GM21717 (cell line): ENCODE measurements around the gene EGFL6.

Experiments
- ATAC-seq: cut with Tn5 transposase; IDR thresholded peaks from one replicate; pipeline ENCODE4 v1.9.1; 2021; ENCODE audit warnings: mild to moderate bottlenecking, moderate library complexity; ENCODE audit not compliant: unreplicated experiment

Gene EGFL6, protein sequence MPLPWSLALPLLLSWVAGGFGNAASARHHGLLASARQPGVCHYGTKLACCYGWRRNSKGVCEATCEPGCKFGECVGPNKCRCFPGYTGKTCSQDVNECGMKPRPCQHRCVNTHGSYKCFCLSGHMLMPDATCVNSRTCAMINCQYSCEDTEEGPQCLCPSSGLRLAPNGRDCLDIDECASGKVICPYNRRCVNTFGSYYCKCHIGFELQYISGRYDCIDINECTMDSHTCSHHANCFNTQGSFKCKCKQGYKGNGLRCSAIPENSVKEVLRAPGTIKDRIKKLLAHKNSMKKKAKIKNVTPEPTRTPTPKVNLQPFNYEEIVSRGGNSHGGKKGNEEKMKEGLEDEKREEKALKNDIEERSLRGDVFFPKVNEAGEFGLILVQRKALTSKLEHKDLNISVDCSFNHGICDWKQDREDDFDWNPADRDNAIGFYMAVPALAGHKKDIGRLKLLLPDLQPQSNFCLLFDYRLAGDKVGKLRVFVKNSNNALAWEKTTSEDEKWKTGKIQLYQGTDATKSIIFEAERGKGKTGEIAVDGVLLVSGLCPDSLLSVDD

DNA sequence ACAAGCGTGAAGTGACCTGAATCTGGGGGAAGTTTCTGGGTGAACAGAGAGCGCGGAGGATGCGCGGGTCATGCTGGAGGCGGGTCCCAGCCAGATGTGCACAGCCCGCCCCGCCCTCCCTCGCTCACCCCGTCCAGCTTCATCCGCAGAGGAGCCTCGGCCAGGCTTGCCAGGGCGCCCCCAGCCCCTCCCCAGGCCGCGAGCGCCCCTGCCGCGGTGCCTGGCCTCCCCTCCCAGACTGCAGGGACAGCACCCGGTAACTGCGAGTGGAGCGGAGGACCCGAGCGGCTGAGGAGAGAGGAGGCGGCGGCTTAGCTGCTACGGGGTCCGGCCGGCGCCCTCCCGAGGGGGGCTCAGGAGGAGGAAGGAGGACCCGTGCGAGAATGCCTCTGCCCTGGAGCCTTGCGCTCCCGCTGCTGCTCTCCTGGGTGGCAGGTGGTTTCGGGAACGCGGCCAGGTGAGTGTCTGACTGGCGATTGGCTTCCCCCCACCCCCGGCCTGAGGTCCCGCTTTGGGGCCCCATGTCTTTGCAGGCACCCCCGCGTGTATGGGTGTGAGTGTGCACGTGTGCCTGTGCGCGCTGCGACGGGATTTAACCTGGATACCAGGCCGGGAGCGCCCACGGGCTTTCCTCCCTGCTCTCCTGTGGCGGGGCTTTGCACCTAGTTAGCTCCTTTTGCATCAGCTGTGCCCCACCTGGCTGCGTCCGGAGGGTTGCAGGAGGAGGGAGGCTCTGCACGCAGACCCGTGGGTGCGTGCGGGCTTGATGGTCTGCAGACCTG lies at the start of gene EGFL6:
TSS of gene EGFL6 (plus strand) at position 123 of the 782 bp plus-strand sequence. CDS start at position 384, 261 bp downstream.
- no peak for ATAC-seq

DNA sequence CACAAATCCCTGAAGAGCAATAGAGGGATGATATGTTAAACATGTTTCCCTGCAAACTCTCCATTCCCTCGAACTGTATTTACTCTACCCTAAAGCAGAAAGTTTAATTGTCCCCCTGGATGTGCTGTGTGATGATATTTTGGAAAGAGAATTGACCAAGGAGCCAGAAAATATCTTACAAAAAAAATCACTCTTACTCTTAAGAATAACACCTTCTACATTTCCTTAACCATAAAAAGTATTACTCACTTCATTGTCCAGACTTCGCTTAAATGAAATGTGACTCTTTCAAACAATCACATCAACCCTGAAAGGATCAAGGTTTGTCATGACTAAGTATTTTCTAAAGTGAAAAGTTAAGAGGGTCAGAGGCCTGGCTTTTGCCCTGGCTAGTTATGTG lies 49.0 kb upstream of the EGFL6 start:
- no peak for ATAC-seq

DNA sequence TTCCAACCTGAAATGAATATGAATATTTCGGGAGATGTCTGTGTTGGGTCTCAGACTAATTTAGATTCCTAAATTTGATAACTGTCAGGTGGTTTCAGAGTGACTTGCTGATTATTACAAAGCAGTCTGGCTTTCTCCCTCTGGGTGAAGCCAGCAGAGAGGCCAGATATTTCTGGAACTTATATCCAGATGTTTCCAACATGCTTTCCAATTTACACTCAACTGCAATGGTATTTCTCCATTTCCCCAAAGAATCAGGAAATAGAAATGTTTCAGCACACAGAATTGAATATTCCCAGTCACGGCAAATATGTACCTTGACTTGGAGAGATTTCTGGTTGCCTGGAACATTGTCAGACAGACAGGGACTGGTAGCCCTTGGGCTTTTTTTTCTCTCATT lies 48.5 kb upstream of the EGFL6 start:
- ATAC-seq = no peak

DNA sequence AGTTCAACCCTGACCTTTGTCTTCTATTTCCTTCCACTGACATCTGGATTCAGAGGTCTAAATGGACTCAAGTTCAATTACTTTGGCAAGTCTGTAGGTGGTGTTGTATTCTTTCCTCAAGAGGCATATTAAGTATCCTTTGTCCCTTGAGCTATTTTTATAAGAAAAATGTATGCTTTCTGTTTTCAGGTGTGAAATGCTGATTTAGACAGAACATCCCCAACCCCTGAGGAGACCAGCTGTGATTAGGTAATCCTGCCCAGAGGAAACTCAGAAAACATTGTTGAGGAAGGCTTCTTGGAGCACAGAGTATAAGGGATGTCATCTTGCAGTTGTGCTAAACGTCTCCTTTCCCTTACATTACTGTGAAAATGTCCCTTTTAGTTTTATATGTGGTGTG lies 46.6 kb upstream of the EGFL6 start:
- no peak for ATAC-seq

DNA sequence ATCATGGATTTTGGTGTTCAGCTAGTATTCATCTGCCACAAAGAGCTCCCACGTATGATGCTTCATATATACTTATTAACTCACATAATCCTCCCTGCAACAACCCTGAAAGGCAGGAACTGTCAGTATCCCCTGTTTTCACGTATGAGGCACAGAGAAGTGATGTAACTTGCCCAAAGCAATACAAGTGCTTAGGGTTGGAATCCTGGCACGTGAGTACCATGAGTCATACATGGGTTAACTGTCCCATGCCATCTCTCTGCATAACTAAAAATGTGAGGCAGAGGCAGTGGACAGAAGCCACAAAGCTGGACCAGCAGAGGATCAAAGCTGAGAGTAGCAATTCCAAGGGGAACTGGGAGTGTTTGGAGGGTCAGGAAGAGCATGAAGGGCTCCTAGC lies 35.7 kb upstream of the EGFL6 start:
- no peak for ATAC-seq

DNA sequence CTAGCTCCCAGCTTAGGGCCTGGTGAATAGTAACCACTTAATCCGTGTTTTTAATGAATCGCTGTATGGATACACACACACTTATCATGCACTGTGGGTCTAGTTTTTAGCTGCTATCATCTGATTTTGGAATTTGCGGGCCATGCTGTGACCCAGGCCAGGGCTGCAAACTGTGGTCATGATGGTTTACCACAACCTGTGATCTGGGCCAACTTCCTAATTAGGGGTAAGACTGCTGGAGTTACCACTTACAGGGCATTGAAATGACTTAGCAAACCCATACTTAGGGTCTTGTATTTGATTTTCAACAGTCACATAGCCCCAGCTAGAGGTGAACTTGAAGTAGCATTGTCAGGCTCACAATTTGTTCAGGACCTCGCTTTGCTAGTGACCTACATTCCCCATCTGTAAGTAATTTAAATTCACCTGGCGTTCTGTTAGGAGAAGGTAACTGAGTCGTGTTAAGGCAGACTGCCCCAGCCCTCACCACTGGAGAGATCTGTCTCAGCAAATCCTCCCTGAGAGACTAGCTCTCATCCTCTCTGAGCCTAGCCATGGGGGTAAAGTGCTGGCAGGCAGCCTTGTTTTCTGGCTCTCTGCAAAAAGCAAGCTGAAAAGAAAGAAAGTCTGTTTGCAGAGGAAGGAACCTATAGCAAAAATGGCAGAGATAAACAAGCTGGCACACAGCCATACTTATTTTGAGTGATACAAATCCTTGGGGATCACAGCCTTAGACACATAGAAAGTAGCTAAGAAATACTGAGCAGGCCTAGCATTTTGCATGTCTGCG lies 33.8 kb upstream of the EGFL6 start:
- ATAC-seq = no peak

DNA sequence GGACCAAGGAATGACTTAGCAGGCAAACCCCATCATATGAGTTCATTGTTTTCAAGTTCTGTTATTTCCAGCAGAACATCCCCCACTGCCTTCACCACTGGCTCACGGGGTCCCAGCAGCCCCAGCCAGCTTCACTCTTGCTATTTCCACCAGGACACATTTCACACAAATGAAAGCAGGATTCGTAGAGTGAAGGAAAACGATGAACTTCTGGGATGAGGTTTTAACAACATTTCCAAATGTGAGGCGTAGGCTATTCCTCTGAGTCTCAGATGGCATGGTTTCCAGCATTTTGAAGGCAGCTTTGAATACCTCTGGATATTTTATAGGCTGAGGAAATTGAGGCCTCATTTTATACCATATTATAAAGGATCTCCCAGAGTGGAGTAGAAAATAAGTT lies 32.9 kb upstream of the EGFL6 start:
- no peak for ATAC-seq

DNA sequence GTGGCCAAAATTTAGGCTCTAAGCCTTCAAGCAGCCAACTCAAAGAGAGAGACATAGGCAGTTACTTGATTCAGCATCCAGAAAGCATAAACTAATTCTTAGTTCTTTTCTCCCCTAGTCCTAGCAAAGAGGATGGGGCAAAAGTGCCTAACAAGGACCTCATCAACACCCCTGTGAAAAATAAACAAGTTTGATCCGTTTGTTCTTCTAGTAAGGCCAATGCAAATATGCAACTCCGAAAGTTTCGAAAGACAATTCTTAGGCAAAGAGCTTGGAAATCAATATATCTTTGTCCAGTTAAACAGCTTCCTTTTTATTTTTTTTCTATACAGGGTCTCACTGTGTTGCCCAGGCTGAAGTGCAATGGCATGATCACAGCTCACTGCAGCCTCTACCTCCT lies 31.0 kb upstream of the EGFL6 start:
- ATAC-seq = no peak

DNA sequence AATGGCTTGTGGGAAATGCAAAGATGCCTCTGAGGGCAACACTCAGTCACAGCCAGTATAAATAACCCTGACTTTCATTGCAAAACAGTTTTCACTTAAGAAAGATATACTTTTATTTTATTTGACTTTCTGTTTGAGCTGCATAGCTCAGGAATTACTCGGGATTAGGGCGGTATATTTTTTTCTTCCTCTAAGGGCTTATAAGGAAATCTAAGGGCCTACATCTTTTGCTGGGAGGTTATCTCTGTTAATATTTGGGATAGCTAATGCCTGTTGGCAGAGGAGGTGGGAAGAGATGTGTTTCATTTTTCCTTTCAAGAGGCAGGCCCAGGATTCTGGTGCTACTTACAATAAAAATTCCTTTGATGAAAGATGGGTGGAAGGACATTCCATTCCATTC lies 28.8 kb upstream of the EGFL6 start:
- no peak for ATAC-seq

DNA sequence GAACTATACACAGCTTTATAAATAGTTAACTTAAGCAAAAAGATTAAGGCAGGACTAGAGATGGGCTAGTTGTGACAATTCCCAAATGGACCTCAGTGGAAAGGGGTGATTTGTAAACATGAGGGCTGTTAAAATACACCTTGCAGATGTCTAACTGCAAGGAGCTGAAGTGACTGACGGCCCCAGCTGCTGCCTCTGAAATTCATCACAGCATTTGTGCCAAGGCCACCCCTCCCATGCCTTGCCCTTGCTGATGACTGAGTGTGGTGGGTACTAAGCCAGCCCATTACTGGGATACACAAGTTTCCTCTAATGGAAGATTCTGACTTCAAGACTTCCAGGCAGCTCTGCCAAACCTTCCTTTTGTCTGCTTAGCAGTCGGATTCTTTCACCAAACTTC lies 23.7 kb upstream of the EGFL6 start:
- no peak for ATAC-seq

DNA sequence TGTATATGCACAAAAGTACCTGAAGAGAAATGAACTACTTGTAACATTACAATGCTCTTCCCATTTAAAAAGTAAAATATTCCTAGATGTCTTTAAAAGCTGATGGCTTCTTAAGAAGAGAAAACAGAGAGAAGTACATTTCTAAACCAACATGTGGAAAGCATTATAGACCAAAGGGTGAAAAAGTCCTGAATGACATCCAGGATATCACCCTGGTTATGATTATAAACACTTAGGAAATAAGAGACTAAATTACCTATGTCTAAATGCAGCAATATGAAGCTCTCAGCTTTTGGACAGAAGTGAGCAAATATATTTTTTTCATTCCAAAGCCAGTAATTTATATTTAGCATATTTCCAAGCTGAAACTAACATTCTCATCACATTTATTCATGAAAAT lies 21.7 kb upstream of the EGFL6 start:
- ATAC-seq = no peak

DNA sequence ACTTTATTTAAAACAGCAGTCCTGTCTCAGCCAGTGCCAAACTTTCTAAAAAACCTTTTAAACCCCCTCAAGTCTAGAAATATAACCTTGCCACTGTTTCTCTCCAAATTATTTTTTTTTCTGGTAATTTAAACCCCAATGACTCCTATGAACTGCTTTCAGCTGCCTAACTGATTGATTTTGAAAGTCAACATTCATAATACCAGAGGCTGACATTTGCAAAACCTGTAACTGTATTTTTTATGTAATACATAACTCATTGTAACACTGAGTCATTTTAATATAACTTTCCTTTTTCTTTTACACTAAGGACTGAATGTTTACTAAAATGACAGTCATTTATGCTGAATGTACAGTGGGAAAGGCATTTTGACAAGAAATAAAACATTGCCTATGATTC lies 19.1 kb upstream of the EGFL6 start:
- no peak for ATAC-seq

DNA sequence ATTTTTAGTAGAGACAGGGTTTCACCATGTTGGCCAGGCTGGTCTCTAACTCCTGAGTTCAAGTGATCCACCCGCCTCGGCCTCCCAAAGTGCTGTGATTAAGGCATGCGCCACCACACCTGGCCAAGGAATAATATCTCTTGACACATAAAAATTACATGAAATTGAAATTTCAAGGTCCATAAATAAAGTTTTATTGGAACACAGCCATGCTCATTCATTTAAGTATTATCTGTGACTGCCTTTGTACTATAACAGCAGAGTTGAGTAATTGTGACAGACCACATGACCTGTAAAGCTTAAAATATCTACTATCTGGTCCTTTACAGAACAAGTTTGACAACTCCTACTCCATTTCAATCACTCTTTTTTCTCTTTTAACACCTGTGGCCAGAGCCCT lies 17.8 kb upstream of the EGFL6 start:
- no peak for ATAC-seq

DNA sequence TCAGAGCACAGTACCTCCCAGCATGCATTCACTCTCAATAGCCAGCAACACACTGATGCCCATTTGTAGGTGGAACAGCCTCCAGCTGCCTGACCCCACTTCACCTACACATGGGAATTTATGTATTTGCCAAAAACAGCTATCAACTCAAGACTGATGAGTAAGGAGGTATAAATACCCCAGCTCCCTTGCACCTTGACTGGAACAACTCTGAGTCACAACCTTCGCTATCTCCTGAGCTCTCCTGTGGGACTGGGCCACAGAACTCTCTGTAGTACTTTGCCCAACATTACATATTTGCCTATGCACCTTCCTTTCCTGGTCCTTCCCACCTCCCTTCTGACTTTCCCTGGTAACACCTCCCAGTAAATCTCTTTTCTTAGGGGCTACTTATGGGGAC lies 16.5 kb upstream of the EGFL6 start:
- ATAC-seq = no peak

DNA sequence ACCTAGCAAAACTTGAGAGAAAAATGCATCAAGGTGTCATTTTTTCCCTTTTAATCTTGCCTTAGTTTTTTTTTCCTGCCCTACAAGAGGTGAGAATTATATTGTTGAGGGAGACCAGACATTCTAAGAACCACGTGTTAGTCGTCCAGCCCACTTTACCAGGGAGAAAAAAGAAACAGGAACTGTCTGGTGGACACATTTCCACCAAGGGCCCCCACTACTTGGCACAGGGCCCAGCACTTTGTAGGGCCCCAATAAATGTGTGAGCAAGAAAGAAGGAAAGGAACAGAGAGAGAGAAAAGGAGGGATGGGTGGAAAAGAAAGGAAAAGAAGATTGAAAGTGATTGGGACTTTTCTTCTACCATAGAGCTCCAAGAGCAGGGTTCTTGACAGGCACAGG lies 3.9 kb upstream of the EGFL6 start:
- ATAC-seq = no peak

DNA sequence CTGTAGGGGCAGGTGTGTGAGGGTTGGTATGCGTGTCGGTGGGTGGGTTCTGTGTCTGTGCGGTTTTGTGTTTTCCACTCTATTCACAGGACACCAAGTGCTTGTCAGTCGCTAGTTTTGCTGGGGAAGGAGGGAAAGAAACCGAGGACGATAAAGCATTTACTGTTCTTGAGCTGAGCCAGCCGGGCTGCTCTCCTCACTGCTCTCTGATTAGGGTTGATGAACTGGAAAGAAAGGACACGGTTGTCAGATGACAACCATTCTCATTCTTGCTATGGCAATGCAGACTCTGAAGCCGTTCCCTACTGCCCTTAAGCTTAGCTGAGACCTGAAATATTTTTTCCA lies 832 bp downstream of the EGFL6 start:
- ATAC-seq = no peak

DNA sequence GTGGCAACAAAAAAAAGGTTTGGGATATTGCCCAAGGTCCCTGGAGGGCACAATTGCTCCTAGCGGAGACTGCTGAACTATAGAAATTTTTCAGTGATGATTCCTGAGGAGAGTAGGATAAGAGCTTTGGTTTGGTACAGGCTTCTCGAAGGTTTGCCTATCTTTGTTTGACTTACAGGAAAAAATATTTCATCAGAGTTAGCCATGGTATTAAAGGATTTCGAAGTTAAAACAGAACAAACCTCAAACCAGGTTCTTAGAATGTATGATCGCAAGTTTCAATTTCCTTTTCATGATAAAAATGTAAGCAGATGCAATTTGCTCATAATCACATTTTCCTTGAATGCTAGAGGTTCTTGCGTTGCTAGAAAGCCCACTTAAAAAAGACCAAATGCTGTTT lies 1.7 kb downstream of the EGFL6 start:
- no peak for ATAC-seq

DNA sequence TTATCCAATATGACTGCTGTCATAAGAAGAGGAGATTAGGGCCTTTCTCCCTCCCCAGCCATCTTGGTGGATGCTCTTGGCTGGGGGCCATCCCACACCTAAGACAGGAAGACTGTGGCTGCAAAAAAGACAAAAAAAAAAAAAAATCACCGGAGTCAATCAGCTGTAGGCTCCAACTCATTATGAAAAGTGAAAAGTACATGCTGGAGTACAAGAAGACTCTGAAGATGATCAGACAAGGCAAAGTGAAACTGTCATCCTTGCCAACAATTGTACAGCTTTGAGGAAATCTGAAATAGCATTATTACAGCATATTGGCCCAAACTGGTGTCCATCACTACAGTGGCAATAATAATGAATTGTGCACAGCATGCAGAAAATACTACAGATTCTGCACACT lies 5.2 kb downstream of the EGFL6 start:
- peak; percentile 84 for ATAC-seq

DNA sequence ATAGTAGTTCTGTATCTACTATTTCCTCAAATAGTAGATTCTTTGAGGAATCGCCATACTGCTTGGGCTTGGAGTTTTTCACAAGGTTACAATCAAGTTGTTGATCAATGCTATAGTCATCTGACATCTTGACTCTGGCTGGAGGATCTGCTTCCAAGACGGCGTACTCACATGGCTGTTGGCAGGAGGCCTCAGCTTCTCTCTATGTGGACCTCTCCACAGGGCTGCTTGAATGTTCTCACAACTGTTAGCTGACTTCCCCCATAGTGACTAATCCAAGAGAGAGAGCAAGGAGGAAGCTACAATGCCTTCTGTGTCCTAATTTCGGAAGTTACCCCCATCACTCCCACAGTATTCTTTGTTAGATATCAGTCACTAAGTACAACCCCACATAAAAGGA lies 10.3 kb downstream of the EGFL6 start:
- ATAC-seq = no peak

DNA sequence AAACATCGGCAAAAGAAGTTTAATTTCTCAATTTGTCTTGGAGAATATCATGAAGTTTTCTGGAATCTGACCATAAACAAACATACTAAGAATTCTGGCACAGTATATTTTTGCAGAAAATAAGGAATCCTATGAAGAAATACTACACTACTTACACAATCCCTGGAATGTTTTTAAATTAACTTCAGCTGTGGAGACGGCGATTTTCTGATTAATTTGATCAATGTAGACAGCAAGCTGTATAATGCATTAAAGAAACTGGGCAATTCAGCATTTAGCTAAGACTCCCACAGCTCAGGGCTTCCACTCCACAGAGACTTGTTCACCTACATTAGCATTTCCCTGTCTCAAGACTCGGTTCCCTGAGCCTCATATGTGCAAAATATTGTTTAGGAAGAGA lies 12.2 kb downstream of the EGFL6 start:
- ATAC-seq = no peak

DNA sequence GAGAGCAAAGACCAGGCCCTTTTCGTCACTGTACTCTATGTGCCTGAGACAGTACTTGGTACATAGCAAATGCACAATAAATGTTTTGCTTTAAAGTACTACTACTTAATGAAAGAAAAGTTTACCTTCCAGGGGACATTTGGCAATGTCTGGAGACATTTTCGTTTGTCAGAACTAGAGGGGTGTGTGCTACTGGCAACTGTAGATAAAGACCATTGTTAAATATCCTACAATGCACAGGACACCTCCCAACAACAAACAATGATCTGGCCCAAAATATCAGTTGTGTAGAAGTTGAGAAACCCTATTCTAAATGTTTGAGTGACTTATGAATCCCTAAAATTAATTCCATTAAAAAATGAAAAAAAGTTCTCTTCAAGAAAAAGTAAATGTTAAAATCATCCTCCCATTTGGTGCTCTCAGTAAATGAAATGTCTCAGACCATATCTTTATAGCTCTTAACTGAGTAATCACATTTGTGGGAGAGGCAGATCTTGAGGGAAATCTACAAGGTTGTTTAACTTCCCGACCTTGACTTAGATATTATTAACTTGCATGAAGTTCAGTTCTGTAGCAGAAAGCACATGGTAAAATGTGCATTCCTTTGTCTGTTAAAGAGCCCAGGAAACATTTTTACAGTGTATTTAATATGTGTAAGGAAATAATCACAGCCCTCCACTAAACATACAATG lies 18.5 kb downstream of the EGFL6 start:
- ATAC-seq = no peak
